ENCODE results near the gene LRRC18. TPM values are rescaled to one million over a fixed set of nuclear protein-coding genes. Genes with fewer than 3 reads are reported as not detected.

LRRC18 gene
- polyA plus RNA-seq, 1 of the 3 experiments (the other 2 are of a cell fraction), result not detected

- POLR2A ChIA-PET, result no interaction called here
- no peaks in the 10 kb centered on the region for H3K27me3 ChIP-seq (ENCODE audit: insufficient read depth)
- H3K9me3 ChIP-seq, result no peaks in the 10 kb centered on the region
- H3F3A ChIP-seq (replicated peaks; ENCODE audit: insufficient read depth), result no peaks in the 10 kb centered on the region
- H3K4me3 ChIP-seq (ENCODE audit: low read depth in 2 of 2, low read length in 1 of 2), result no peak overlapping the region
- no peak for DNase-seq
- no peak overlapping the region for H3K4me2 ChIP-seq
- H4K20me1 ChIP-seq (ENCODE audit: insufficient read depth), result no peaks in the 10 kb centered on the region
- H3K9me2 ChIP-seq, result no peaks in the 10 kb centered on the region
- H3K4me1 ChIP-seq (ENCODE audit: control insufficient read depth in 1 of 2, insufficient read depth in 2 of 2, low read depth in 1 of 2, low read length in 1 of 2), result no peaks in the 10 kb centered on the region
- no peak overlapping the region for H3K9ac ChIP-seq
- H2AFZ ChIP-seq (ENCODE audit: low read depth), result no peak overlapping the region
- H3K36me3 ChIP-seq (replicated peaks in 1 of 2; ENCODE audit: control insufficient read depth in 1 of 2, insufficient read depth in 2 of 2, low read length in 1 of 2), result no peaks in the 10 kb centered on the region
- CTCF ChIA-PET, result interaction anchor here (0.8 kb wide), 1 partner anchor 21 kb away, joined by 3 read pairs; no protein-coding TSS in a partner anchor
- TF ChIP-seq FOSL2 (IDR thresholded peaks at IDR 0.05; ENCODE audit: borderline replicate concordance, low read depth) (no peak), RXRA (IDR thresholded peaks at IDR 0.05; ENCODE audit: borderline replicate concordance, low read depth) (no peak), EP300 (IDR thresholded peaks at IDR 0.05; ENCODE audit: borderline replicate concordance in 1 of 2, low read depth in 1 of 2, low read length in 1 of 2) (no peak), JUND (IDR thresholded peaks at IDR 0.05) (no peak), RFX5 (IDR thresholded peaks at IDR 0.05; ENCODE audit: low read length) (no peak), IRF3 (IDR thresholded peaks at IDR 0.05; ENCODE audit: low read depth, low read length) (no peak), RCOR1 (IDR thresholded peaks at IDR 0.05; ENCODE audit: low read length) (no peak), SIN3A (IDR thresholded peaks at IDR 0.05; ENCODE audit: borderline replicate concordance, low read depth, low read length) (no peak), TCF12 (IDR thresholded peaks at IDR 0.05) (no peak), TAF1 (IDR thresholded peaks at IDR 0.05; ENCODE audit: borderline replicate concordance, low read depth, low read length) (no peak), RAD21 (IDR thresholded peaks at IDR 0.05; ENCODE audit: low read length) (no peak), MXI1 (IDR thresholded peaks at IDR 0.05; ENCODE audit: low read depth, low read length) (no peak), FOXJ3 (CRISPR knock-in tag; IDR thresholded peaks at IDR 0.05) (no peak), CTCF (IDR thresholded peaks at IDR 0.05) (no peak), NFIC (IDR thresholded peaks at IDR 0.05; ENCODE audit: borderline replicate concordance) (no peak), MEF2A (IDR thresholded peaks at IDR 0.05; ENCODE audit: borderline replicate concordance, low read depth) (no peak), GATA2 (CRISPR knock-in tag; IDR thresholded peaks at IDR 0.05) (no peak), NRF1 (IDR thresholded peaks at IDR 0.05; ENCODE audit: low read depth, low read length) (no peak)
- no peaks in the 10 kb centered on the region for H3K79me2 ChIP-seq (ENCODE audit: insufficient read depth)
- no peak overlapping the region for H3K27ac ChIP-seq (ENCODE audit: low read depth in 2 of 2, low read length in 1 of 2)
Observed at GRCh38 chr10:48935577-48935976, 4.1 kb downstream of the LRRC18 start.

Data from SK-N-SH (cell line).